ENCODE results near the gene NFE2L2.

DNA sequence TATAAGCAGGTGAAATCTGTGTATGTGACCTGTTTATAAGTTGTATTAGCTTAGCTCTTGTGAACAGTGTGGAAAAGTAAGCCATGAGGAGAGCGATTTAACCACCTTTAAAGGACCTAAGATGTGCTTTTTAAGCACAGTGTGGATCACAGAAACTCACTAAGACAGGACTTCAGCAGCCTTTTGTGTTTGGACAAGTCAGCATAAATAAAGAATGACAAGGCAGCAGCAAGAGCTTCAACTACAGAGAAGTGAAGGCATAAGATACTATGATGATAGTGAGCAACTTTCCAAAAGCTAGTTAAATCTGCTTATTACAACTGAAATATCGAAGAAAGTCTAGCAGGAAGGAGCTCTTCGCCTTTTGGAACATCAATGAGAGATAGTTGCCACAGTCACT is 43.0 kb downstream of the NFE2L2 start:
- TF ChIP-seq, protein P1, sequence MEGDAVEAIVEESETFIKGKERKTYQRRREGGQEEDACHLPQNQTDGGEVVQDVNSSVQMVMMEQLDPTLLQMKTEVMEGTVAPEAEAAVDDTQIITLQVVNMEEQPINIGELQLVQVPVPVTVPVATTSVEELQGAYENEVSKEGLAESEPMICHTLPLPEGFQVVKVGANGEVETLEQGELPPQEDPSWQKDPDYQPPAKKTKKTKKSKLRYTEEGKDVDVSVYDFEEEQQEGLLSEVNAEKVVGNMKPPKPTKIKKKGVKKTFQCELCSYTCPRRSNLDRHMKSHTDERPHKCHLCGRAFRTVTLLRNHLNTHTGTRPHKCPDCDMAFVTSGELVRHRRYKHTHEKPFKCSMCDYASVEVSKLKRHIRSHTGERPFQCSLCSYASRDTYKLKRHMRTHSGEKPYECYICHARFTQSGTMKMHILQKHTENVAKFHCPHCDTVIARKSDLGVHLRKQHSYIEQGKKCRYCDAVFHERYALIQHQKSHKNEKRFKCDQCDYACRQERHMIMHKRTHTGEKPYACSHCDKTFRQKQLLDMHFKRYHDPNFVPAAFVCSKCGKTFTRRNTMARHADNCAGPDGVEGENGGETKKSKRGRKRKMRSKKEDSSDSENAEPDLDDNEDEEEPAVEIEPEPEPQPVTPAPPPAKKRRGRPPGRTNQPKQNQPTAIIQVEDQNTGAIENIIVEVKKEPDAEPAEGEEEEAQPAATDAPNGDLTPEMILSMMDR (IDR thresholded peaks at IDR 0.05 in 4 of 5, conservative IDR thresholded peaks at IDR 0.05 in 1 of 5), result no peak
- no peak for TF ChIP-seq POLR2A (IDR thresholded peaks at IDR 0.05)

Measured in gastrocnemius medialis (tissue), 4 donors.